ENCODE results near the gene DCAF6.

DNA sequence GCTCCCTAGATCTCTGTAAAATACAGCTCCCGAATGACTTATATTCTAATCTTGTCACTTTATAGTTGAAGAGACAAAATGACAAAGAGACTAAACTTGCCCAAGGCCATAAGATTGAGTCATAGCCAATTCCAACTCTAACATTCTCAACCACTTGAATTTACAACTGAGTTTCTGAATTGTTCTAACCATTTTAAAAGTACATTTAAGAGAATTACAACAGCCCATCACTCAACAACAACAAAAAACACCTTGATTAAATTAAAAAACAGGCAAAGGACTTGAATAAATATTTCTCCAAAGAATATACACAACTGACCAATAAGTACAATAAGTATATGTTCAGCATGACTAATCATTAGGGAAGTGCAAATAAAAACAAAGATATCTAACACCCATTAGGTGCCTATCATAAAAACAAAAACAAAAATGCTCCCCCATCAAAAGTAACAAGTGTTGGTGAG lies 13.8 kb upstream of the DCAF6 start:
- no peak for TF ChIP-seq EP300 (IDR thresholded peaks at IDR 0.05)
- TF ChIP-seq, protein P1, sequence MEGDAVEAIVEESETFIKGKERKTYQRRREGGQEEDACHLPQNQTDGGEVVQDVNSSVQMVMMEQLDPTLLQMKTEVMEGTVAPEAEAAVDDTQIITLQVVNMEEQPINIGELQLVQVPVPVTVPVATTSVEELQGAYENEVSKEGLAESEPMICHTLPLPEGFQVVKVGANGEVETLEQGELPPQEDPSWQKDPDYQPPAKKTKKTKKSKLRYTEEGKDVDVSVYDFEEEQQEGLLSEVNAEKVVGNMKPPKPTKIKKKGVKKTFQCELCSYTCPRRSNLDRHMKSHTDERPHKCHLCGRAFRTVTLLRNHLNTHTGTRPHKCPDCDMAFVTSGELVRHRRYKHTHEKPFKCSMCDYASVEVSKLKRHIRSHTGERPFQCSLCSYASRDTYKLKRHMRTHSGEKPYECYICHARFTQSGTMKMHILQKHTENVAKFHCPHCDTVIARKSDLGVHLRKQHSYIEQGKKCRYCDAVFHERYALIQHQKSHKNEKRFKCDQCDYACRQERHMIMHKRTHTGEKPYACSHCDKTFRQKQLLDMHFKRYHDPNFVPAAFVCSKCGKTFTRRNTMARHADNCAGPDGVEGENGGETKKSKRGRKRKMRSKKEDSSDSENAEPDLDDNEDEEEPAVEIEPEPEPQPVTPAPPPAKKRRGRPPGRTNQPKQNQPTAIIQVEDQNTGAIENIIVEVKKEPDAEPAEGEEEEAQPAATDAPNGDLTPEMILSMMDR (IDR thresholded peaks at IDR 0.05) = no peak
